T-cell (primary cell): Measurements from ENCODE around the gene MIAT. TPM values are rescaled to one million over a fixed set of nuclear protein-coding genes. Genes with fewer than 3 reads are reported as not detected.

Source experiments
- ATAC-seq, 4 experiments: fragments of 200-7000 bp in 3 of 4; fragments of 150-1000 bp in 1 of 4; cut with Tn5 transposase; replicated peaks in 1 of 4; 1 replicate in 3 of 4; 2 replicates in 1 of 4; pipeline ENCODE4 v1.10.0; 2021; ENCODE audit warnings: moderate library complexity in 3 of 4, mild to moderate bottlenecking in 2 of 4, moderate number of reproducible peaks in 1 of 4
- CTCF ChIA-PET, 2 donors: fragments of 300-600 bp; sonication (Branson Sonifier 250); formaldehyde crosslinking; loops; one replicate each; lab custom pipeline; 2022; ENCODE audit warnings: antibody characterized with exemption in 2 of 2; lab: Charles Lee
- POLR2A ChIA-PET, 2 donors: fragments of 300-600 bp; sonication (Branson Sonifier 250); formaldehyde crosslinking; loops; one replicate each; lab custom pipeline; 2022; ENCODE audit warnings: antibody characterized with exemption in 2 of 2; lab: Charles Lee
- DNase-seq, 35 experiments: peaks; one replicate each; pipeline versions ENCODE4 v3.0.0 to v3.0.0-alpha.2; 2013 to 2023
- H3K27ac ChIP-seq: one replicate; pipeline ENCODE4 v1.5.1; 2013; ENCODE audit warnings: low read length
- H3K27me3 ChIP-seq, 2 experiments: replicated peaks in 1 of 2; 1 replicate in 1 of 2; 2 replicates in 1 of 2; pipeline versions ENCODE4 v1.6.1 to v1.7.0; 2013; ENCODE audit warnings: low read length in 1 of 2, mixed read lengths in 1 of 2; ENCODE audit not compliant: control insufficient read depth in 2 of 2, insufficient read depth in 2 of 2; ENCODE audit errors: extremely low read depth in 1 of 2
- H3K36me3 ChIP-seq, 2 donors: 1 replicate in 1 of 2; 2 replicates in 1 of 2; pipeline versions ENCODE4 v1.6.1 to v1.7.0; 2013; ENCODE audit warnings: low read length in 1 of 2; ENCODE audit not compliant: control insufficient read depth in 2 of 2, insufficient read depth in 1 of 2; ENCODE audit errors: extremely low read depth in 1 of 2
- H3K4me1 ChIP-seq, 2 experiments: 1 replicate in 1 of 2; 2 replicates in 1 of 2; pipeline versions ENCODE4 v1.6.1 to v1.7.0; 2013; ENCODE audit warnings: low read length in 2 of 2, mixed read lengths in 1 of 2; ENCODE audit not compliant: insufficient read depth in 2 of 2, control insufficient read depth in 1 of 2; ENCODE audit errors: extremely low read depth in 1 of 2
- H3K4me3 ChIP-seq, 2 donors: 1 replicate in 1 of 2; 2 replicates in 1 of 2; pipeline versions ENCODE4 v1.5.1 to v1.7.0; 2013; ENCODE audit warnings: mild to moderate bottlenecking in 2 of 2, low read length in 1 of 2, moderate library complexity in 1 of 2; ENCODE audit not compliant: control insufficient read depth in 1 of 2; ENCODE audit errors: extremely low read depth in 1 of 2
- H3K9me3 ChIP-seq: 2 replicates; pipeline ENCODE4 v1.7.0; 2013
- H3K27ac Mint-ChIP-seq, 2 donors: one replicate each; pipeline ENCODE4 v1.8.0; 2020 to 2021; ENCODE audit warnings: mild to moderate bottlenecking in 2 of 2, mixed read lengths in 2 of 2
- H3K27me3 Mint-ChIP-seq, 2 donors: one replicate each; pipeline ENCODE4 v1.8.0; 2021 to 2022; ENCODE audit warnings: mixed read lengths in 2 of 2
- H3K36me3 Mint-ChIP-seq: one replicate; pipeline ENCODE4 v1.8.0; 2021; ENCODE audit warnings: mixed read lengths
- H3K4me1 Mint-ChIP-seq, 3 donors: one replicate each; pipeline ENCODE4 v1.8.0; 2020 to 2022; ENCODE audit warnings: mixed read lengths in 3 of 3, mild to moderate bottlenecking in 1 of 3
- H3K4me3 Mint-ChIP-seq, 3 donors: one replicate each; pipeline ENCODE4 v1.8.0; 2020 to 2022; ENCODE audit warnings: mild to moderate bottlenecking in 3 of 3, mixed read lengths in 3 of 3, moderate library complexity in 3 of 3
- H3K9me3 Mint-ChIP-seq, 3 donors: one replicate each; pipeline ENCODE4 v1.8.0; 2020 to 2022; ENCODE audit warnings: mixed read lengths in 3 of 3
- WGBS: methylation state at CpG from one replicate; pipeline ENCODE4 v1.1.5; 2013; ENCODE audit warnings: missing lambda C conversion rate; ENCODE audit not compliant: insufficient coverage; 5-methylcytosine and 5-hydroxymethylcytosine counted together
- total RNA-seq, 35 experiments: library from RNA in 6 of 35; stranded (reverse) in 6 of 35; fragments of 120-200 nt in 1 of 35; gene quantifications; one replicate each; pipeline versions ENCODE4 v1.2.1 to v1.2.4 and lab custom pipeline; 2013 to 2026

Gene MIAT
- total RNA-seq, 5 donors from 2014 or later (not counting 1 experiment from before 2014, with no cell fraction given): 45.8 to 237 (median 207) TPM

DNA sequence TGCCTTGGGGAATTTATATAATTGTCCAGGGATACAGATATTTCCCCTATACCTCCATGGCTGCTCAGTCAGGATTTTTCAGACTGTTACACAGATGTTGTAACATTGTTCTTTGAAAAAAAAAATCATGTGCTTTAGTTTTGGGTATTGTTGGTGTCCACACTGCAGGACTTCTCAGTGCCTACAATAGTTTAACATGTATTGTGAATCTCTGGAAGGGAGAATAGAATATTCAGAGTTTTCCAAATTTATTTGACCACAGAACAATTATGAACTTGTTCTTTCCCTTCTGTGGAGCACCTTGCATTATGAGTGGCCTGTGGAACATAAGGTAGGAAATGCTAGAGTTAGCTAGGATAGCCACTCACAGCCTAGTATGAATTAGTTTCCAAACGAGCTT, 21.1 kb upstream of the MIAT start:
- WGBS: 63% methylated on average over 1 of the region's 1 CpG
- no peaks in the 10 kb centered on the region for H3K9me3 ChIP-seq
- no peaks in the 10 kb centered on the region for H3K36me3 ChIP-seq
- Mint-ChIP-seq H3K4me1 (peaks cover 8 to 17% (median 10%) of the 10 kb centered on the region in 3 donors), H3K27ac (no peak overlapping the region), H3K27me3 (no peaks in the 10 kb centered on the region), H3K4me3 (no peak overlapping the region), H3K36me3 (no peaks in the 10 kb centered on the region), H3K9me3 (no peaks in the 10 kb centered on the region)
- no peak overlapping the region for H3K4me3 ChIP-seq
- ChIA-PET CTCF (no interaction called here), POLR2A (no interaction called here)
- peaks cover 0 to 7% of the 10 kb centered on the region in 2 experiments for H3K4me1 ChIP-seq
- no peak for DNase-seq
- peaks cover 0 to 4% of the 10 kb centered on the region in 2 experiments for H3K27me3 ChIP-seq
- no peak overlapping the region for H3K27ac ChIP-seq
- no peak for ATAC-seq

DNA sequence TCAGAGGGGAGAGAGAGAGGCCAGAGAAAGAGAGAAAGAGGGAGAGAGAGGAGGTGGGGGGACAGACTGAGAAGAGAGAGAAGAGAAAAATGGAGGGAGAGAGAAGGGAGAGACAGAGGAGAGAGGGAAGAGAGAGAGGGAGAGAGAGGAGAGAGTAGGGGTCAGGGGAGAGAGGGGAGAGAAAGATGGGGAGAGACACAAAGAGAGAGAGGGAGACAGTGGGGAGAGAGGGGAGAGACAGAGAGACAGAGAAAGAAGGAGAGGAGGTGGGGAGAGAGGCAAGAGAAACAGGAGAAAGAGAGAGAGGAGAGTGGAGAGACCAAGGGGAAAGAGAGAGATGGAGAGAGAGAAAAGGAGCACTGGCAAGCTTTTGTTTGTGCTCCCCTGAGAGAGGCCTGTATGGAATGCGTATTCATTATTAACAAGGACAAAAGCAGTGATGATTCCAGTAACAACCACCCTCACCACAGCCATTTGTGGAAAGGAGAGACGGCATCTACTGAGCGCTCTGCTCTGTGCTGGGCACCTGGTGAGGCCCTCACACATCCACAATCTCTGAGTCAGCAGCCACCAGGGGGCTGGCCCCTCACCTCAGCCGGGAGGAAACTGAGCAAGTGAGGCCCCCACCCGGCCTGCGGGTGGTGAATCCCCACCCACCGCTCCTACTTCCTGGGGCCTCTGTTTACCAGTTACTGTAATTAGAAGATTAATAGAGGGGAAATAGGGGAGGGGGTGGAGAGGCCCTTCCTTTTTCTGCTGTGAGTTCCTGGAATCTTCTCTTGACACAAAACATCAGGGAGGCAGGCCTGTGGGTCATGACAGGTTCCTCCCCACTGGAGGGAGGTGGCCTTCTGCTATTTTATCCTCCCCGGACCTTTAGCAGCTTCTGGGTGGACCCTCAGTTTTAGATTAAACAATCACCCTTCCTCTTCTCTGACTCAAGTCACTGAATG, 14.6 kb upstream of the MIAT start:
- no peaks in the 10 kb centered on the region for H3K9me3 Mint-ChIP-seq
- Histone ChIP-seq H3K27ac (peak overlapping the region; percentile 84), H3K9me3 (no peaks in the 10 kb centered on the region), H3K36me3 (no peaks in the 10 kb centered on the region), H3K4me1 (peaks cover 32 to 66% of the 10 kb centered on the region in 2 experiments), H3K27me3 (no peaks in the 10 kb centered on the region), H3K4me3 (no peak overlapping the region)
- peak; percentile 32 to 79 (median 61) for DNase-seq
- ATAC-seq: peak; percentile 77 to 83 (median 81)
- POLR2A ChIA-PET: interaction anchor here (1.0 to 1.1 kb wide), 2 partner anchors 51 to 142 kb away, joined by 3 to 6 read pairs; no protein-coding TSS in a partner anchor
- CTCF ChIA-PET: interaction anchor here (0.6 to 1.4 kb wide), 14 partner anchors 9 to 244 kb away, joined by 3 to 9 read pairs (median 4); partner anchors contain the start of gene TFIP11 (in 1 of the 2)
- H3K4me1 Mint-ChIP-seq: peaks cover 63 to 72% (median 66%) of the 10 kb centered on the region in 3 donors
- no peaks in the 10 kb centered on the region for H3K36me3 Mint-ChIP-seq
- 0% methylated on average over 3 of the region's 8 CpGs for WGBS
- peak overlapping the region; percentile 47 to 82 (median 53) for H3K4me3 Mint-ChIP-seq
- peak overlapping the region; percentile 95 to 98 for H3K27ac Mint-ChIP-seq
- peaks cover 0 to 4% of the 10 kb centered on the region in 2 donors for H3K27me3 Mint-ChIP-seq

DNA sequence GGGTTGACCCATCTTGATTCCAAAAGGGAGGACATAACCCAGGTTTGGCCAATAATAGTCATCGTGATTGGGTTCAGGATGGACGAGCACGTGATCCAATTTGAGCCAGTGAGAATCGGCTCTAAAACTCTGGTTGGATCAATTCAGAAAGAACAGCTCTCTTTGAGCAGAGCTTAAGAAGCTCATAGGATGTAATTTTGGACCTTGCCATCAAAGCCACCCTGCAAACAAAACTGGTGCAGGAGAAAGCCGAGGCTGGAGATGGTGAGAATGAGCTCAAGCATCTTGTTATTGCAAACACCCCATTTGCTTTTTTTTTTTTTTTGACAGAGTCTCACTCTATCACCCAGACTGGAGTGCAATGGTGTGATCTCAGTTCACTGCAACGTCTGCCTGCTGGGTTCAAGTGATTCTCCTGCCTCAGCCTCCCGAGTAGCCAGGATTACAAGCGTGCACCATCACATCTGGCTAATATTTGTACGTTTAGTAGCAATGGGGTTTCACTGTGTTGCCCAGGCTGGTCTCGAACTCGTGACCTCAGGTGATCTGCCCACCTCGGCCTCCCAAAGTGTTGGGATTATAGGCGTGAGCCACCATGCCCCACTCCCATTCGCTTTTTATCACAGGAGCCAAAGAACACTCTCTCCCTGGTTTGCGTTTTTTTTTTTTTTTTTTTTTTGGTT, 13.8 kb upstream of the MIAT start:
- H3K4me3 ChIP-seq: no peak overlapping the region
- ATAC-seq: no peak
- H3K4me1 Mint-ChIP-seq: peaks cover 71 to 80% (median 75%) of the 10 kb centered on the region in 3 donors
- H3K27ac ChIP-seq: peak overlapping the region; percentile 84
- peak overlapping the region; percentile 95 to 98 for H3K27ac Mint-ChIP-seq
- H3K4me1 ChIP-seq: peaks cover 41 to 74% of the 10 kb centered on the region in 2 experiments
- H3K36me3 ChIP-seq: no peaks in the 10 kb centered on the region
- peaks cover 0 to 5% of the 10 kb centered on the region in 2 donors for H3K27me3 Mint-ChIP-seq
- no peaks in the 10 kb centered on the region for H3K9me3 Mint-ChIP-seq
- no peaks in the 10 kb centered on the region for H3K27me3 ChIP-seq
- 69% methylated on average over 8 of the region's 15 CpGs for WGBS
- CTCF ChIA-PET: interaction anchor here (0.6 to 1.4 kb wide), 15 partner anchors 11 to 1276 kb away, joined by 3 to 9 read pairs (median 4); partner anchors contain the start of gene TFIP11 (in 1 of the 2)
- POLR2A ChIA-PET: interaction anchor here (0.6 to 1.1 kb wide), 4 partner anchors 20 to 143 kb away, joined by 3 to 7 read pairs (median 6); no protein-coding TSS in a partner anchor
- H3K9me3 ChIP-seq: no peaks in the 10 kb centered on the region
- peak in 6 of 35 experiments; percentile 2 to 55 (median 14) for DNase-seq
- H3K36me3 Mint-ChIP-seq: no peaks in the 10 kb centered on the region
- H3K4me3 Mint-ChIP-seq: peak overlapping the region; percentile 47 to 82 (median 51)

DNA sequence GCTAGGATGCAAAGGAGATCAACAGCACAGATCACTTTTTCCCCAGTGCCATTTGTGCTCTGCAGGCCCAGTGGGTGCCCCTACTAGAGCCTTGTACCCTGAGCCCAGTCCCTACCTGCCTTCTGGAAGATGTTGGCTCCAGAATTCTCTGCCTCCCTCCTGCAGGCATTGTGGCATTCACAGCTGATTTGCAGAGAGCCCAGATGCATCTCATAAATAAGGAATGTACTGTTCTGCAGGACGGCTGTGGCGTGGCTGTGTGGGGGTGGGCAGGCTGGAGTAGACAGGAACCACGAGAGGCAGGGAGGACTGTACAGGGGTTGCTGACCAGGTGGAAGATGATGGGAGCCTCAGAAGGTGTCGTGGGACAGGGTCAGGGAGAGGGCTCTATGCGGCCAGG, 11.2 kb upstream of the MIAT start:
- POLR2A ChIA-PET: no interaction called here
- peak overlapping the region in 1 of 2 donors; percentile 46 for H3K27ac Mint-ChIP-seq

DNA sequence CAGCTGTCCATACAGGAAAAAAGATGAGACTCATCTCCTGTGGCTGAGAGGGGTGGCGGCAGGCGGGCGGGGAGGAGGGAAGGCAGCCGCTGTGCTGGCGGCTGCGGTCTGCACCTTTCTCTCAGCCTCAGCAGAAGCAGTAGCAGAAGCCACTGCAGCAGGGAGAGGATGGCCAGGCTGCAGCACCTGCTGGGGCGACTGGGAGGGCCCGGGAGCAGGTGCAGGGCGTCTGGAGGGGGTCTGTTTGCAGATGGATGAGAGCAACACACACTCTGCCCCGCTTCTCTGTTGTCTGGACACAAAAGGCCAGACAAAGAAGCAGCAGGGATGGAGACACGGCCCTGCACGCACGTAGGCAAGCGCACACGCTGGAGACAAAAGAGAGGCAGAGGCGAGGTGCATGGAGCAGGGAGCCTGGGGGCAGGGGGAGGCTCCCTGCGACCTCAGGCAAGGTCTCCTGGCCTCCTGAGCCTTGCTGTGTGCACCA, 9.3 kb upstream of the MIAT start:
- POLR2A ChIA-PET: no interaction called here
- ATAC-seq (peak; percentile 69 to 83 (median 81)), DNase-seq (peak in 29 of 35 experiments; percentile 19 to 66 (median 43))
- Histone ChIP-seq H3K27ac (no peak overlapping the region), H3K4me1 (peaks cover 33 to 64% of the 10 kb centered on the region in 2 experiments), H3K27me3 (no peaks in the 10 kb centered on the region), H3K4me3 (peak overlapping the region; percentile 1 to 29), H3K9me3 (no peaks in the 10 kb centered on the region), H3K36me3 (no peaks in the 10 kb centered on the region)
- Mint-ChIP-seq H3K27me3 (peaks cover 0 to 5% of the 10 kb centered on the region in 2 donors), H3K9me3 (no peaks in the 10 kb centered on the region), H3K4me1 (peaks cover 53 to 63% (median 58%) of the 10 kb centered on the region in 3 donors), H3K27ac (peak overlapping the region; percentile 74 to 75), H3K4me3 (peak overlapping the region; percentile 31 to 75 (median 34)), H3K36me3 (no peaks in the 10 kb centered on the region)
- WGBS: 11% methylated on average over 16 of the region's 17 CpGs
- CTCF ChIA-PET: interaction anchor here in 1 of 2 donors (0.6 kb wide), 1 partner anchor 1962 kb away, joined by 3 read pairs; no protein-coding TSS in a partner anchor

More for the DNA sequence above, 11.2 kb upstream of the MIAT start:
- H3K4me3 Mint-ChIP-seq: no peak overlapping the region
- WGBS: 94% methylated on average over 3 of the region's 5 CpGs
- ATAC-seq: no peak
- CTCF ChIA-PET: interaction anchor here (0.6 to 0.9 kb wide), 2 partner anchors 19 to 33 kb away, joined by 3 read pairs; no protein-coding TSS in a partner anchor
- no peaks in the 10 kb centered on the region for H3K27me3 ChIP-seq
- no peak overlapping the region for H3K27ac ChIP-seq
- H3K9me3 ChIP-seq: no peaks in the 10 kb centered on the region
- H3K36me3 Mint-ChIP-seq: no peaks in the 10 kb centered on the region
- DNase-seq: no peak
- no peaks in the 10 kb centered on the region for H3K9me3 Mint-ChIP-seq
- peaks cover 72 to 82% (median 77%) of the 10 kb centered on the region in 3 donors for H3K4me1 Mint-ChIP-seq
- peaks cover 0 to 5% of the 10 kb centered on the region in 2 donors for H3K27me3 Mint-ChIP-seq
- H3K36me3 ChIP-seq: no peaks in the 10 kb centered on the region
- H3K4me1 ChIP-seq: peaks cover 45 to 82% of the 10 kb centered on the region in 2 experiments
- H3K4me3 ChIP-seq: no peak overlapping the region
